ENCODE results near the gene NLN. TPM values are rescaled to one million over a fixed set of nuclear protein-coding genes. Genes with fewer than 3 reads are reported as not detected.

Gene NLN
- total and polyA plus RNA-seq, 2 donors (not counting 1 experiment from before 2014, with no cell fraction given), result 1.7 to 6.8 TPM

- Mint-ChIP-seq H3K27ac (no peak overlapping the region), H3K27me3 (no peaks in the 10 kb centered on the region), H3K4me1 (no peaks in the 10 kb centered on the region), H3K9me3 (ENCODE audit: insufficient read depth) (no peaks in the 10 kb centered on the region), H3K4me3 (no peak overlapping the region)
- no peak overlapping the region for H3K4me2 ChIP-seq (replicated peaks; ENCODE audit: low read depth, low read length, poor library complexity, severe bottlenecking)
- DNase-seq (no peak), ATAC-seq (ENCODE audit: low read depth) (no peak)
- intact Hi-C loops (cut with micrococcal nuclease), result no loop called here
- ChIA-PET POLR2A (no interaction called here), CTCF (interaction anchor here (1.0 kb wide), 1 partner anchor 8 kb away, joined by 3 read pairs; no protein-coding TSS in a partner anchor)
- WGBS (ENCODE audit: insufficient coverage), result 90% methylated on average over 4 of the region's 8 CpGs
- H3K36me3 ChIP-seq (replicated peaks in 1 of 2; ENCODE audit: control extremely low read depth in 1 of 2, control insufficient read depth in 1 of 2, extremely low read depth in 1 of 2, insufficient read depth in 2 of 2, low read length in 1 of 2), result no peaks in the 10 kb centered on the region
- peaks cover 0 to under 1% (median 0%) of the 10 kb centered on the region in 3 donors for H3K9me3 ChIP-seq (ENCODE audit: control extremely low read depth in 1 of 3, control insufficient read depth in 2 of 3, insufficient read depth in 1 of 3, low read length in 2 of 3)
- H2AFZ ChIP-seq (ENCODE audit: insufficient read depth, low read depth, low read length, poor library complexity, severe bottlenecking), result no peak overlapping the region
- no peaks in the 10 kb centered on the region for H3K79me2 ChIP-seq (ENCODE audit: control insufficient read depth, insufficient read depth, low read length)
- TF ChIP-seq CTCF (IDR thresholded peaks at IDR 0.05), result no peak
- TF ChIP-seq EZH2 (IDR thresholded peaks at IDR 0.05; ENCODE audit: borderline replicate concordance, insufficient read depth, low read depth, low read length, poor library complexity, severe bottlenecking), result no peak
- no peak overlapping the region for H3K4me3 ChIP-seq (ENCODE audit: control extremely low read depth in 1 of 5, extremely low read depth in 1 of 5, insufficient read depth in 1 of 5, low read depth in 2 of 5, low read length in 4 of 5)
- no peaks in the 10 kb centered on the region for H3K4me1 ChIP-seq (ENCODE audit: control insufficient read depth in 2 of 2, insufficient read depth in 2 of 2, low read length in 2 of 2)
- no peaks in the 10 kb centered on the region for H4K20me1 ChIP-seq (ENCODE audit: control insufficient read depth, insufficient read depth, low read length, poor library complexity, severe bottlenecking)
- H3K27ac ChIP-seq (ENCODE audit: low read length in 2 of 2), result no peak overlapping the region
- no peak overlapping the region for H3K9ac ChIP-seq (ENCODE audit: low read length)
- no peaks in the 10 kb centered on the region for H3K27me3 ChIP-seq (replicated peaks in 1 of 4; ENCODE audit: control extremely low read depth in 1 of 4, control insufficient read depth in 3 of 4, insufficient read depth in 4 of 4, low read length in 3 of 4)
Measured at GRCh38 chr5:65796751-65797316, 74.8 kb downstream of the NLN start.

- H3K9me3 Mint-ChIP-seq (ENCODE audit: insufficient read depth), result no peaks in the 10 kb centered on the region
- H3K9me3 ChIP-seq (ENCODE audit: control extremely low read depth in 1 of 3, control insufficient read depth in 2 of 3, insufficient read depth in 1 of 3, low read length in 2 of 3), result peaks cover 0 to 7% (median 3%) of the 10 kb centered on the region in 3 donors
- H3K27ac ChIP-seq (ENCODE audit: low read length in 2 of 2), result no peak overlapping the region
- no peaks in the 10 kb centered on the region for H4K20me1 ChIP-seq (ENCODE audit: control insufficient read depth, insufficient read depth, low read length, poor library complexity, severe bottlenecking)
- ChIA-PET CTCF (no interaction called here), POLR2A (interaction anchor here (0.5 kb wide), 1 partner anchor 315 kb away, joined by 3 read pairs; no protein-coding TSS in a partner anchor)
- H3K4me2 ChIP-seq (replicated peaks; ENCODE audit: low read depth, low read length, poor library complexity, severe bottlenecking), result no peak overlapping the region
- DNase-seq (no peak), ATAC-seq (ENCODE audit: low read depth) (no peak)
- no peak overlapping the region for H3K4me3 Mint-ChIP-seq
- H3K27me3 Mint-ChIP-seq, result no peaks in the 10 kb centered on the region
- no peak overlapping the region for H3K4me3 ChIP-seq (ENCODE audit: control extremely low read depth in 1 of 5, extremely low read depth in 1 of 5, insufficient read depth in 1 of 5, low read depth in 2 of 5, low read length in 4 of 5)
- H3K36me3 ChIP-seq (replicated peaks in 1 of 2; ENCODE audit: control extremely low read depth in 1 of 2, control insufficient read depth in 1 of 2, extremely low read depth in 1 of 2, insufficient read depth in 2 of 2, low read length in 1 of 2), result no peaks in the 10 kb centered on the region
- H3K27me3 ChIP-seq (replicated peaks in 1 of 4; ENCODE audit: control extremely low read depth in 1 of 4, control insufficient read depth in 3 of 4, insufficient read depth in 4 of 4, low read length in 3 of 4), result no peaks in the 10 kb centered on the region
- H3K9ac ChIP-seq (ENCODE audit: low read length), result no peak overlapping the region
- intact Hi-C loops (cut with micrococcal nuclease), result no loop called here
- no peak overlapping the region for H2AFZ ChIP-seq (ENCODE audit: insufficient read depth, low read depth, low read length, poor library complexity, severe bottlenecking)
- WGBS (ENCODE audit: insufficient coverage), result no CpG with 5 or more reads among the region's 2 CpGs
- TF ChIP-seq EZH2 (IDR thresholded peaks at IDR 0.05; ENCODE audit: borderline replicate concordance, insufficient read depth, low read depth, low read length, poor library complexity, severe bottlenecking) (no peak), CTCF (IDR thresholded peaks at IDR 0.05) (no peak)
- no peaks in the 10 kb centered on the region for H3K4me1 Mint-ChIP-seq
- H3K4me1 ChIP-seq (ENCODE audit: control insufficient read depth in 2 of 2, insufficient read depth in 2 of 2, low read length in 2 of 2), result no peaks in the 10 kb centered on the region
- H3K27ac Mint-ChIP-seq, result no peak overlapping the region
- no peaks in the 10 kb centered on the region for H3K79me2 ChIP-seq (ENCODE audit: control insufficient read depth, insufficient read depth, low read length)
Measured at GRCh38 chr5:65797481-65797880, 75.5 kb downstream of the NLN start.

Data from B cell (primary cell).